Thoracic aorta (tissue), 2 donors: ENCODE measurements around the gene PKD2L1. TPM values are rescaled to one million over a fixed set of nuclear protein-coding genes. Genes with fewer than 3 reads are reported as not detected.

Experiments used
- ATAC-seq: fragments of 150-250 bp; one replicate; pipeline ENCODE4 v1.8.0; 2017; ENCODE audit warnings: low read depth; ENCODE audit not compliant: insufficient number of reproducible peaks, low FRiP score
- DNase-seq: peaks from one replicate; pipeline ENCODE4 v3.0.0-alpha.2; 2020; ENCODE audit warnings: low spot score
- H3K27ac ChIP-seq, 2 donors: fragments of 200-600 bp; sonication (generic); 1 replicate in 1 of 2; 2 replicates in 1 of 2; pipeline ENCODE4 v1.5.1; 2016; ENCODE audit warnings: mild to moderate bottlenecking in 2 of 2, moderate library complexity in 2 of 2
- H3K27me3 ChIP-seq: fragments of 200-600 bp; sonication (generic); replicated peaks from 2 replicates; pipeline ENCODE4 v1.6.0; 2016; ENCODE audit warnings: mild to moderate bottlenecking; ENCODE audit not compliant: insufficient read depth
- H3K36me3 ChIP-seq: fragments of 200-600 bp; sonication (generic); one replicate; pipeline ENCODE4 v1.5.1; 2016
- H3K4me1 ChIP-seq, 2 donors: fragments of 200-600 bp; sonication (generic); 1 replicate in 1 of 2; 2 replicates in 1 of 2; pipeline versions ENCODE4 v1.5.1 to v1.6.0; 2016; ENCODE audit warnings: low read depth in 2 of 2, mild to moderate bottlenecking in 1 of 2; ENCODE audit not compliant: control insufficient read depth in 1 of 2
- H3K4me3 ChIP-seq: fragments of 200-600 bp; sonication (generic); 2 replicates; pipeline ENCODE4 v1.5.1; 2016; ENCODE audit warnings: mild to moderate bottlenecking
- H3K9me3 ChIP-seq: fragments of 200-600 bp; sonication (generic); 2 replicates; pipeline ENCODE4 v1.5.1; 2016
- total RNA-seq, 2 donors: library from RNA; depleted of rRNA; stranded (reverse); fragments of >200 nt; gene quantifications; one replicate each; pipeline versions ENCODE4 v1.1.0 to v1.2.3, GENCODE V29; 2016
- TF ChIP-seq, protein P1 (sequence below): fragments of 200-600 bp; sonication (generic); IDR thresholded peaks from one replicate; pipeline ENCODE4 v1.5.1; 2019; ENCODE audit warnings: antibody characterized with exemption

Gene PKD2L1
- total RNA-seq, 2 donors from 2014 or later, result 0.56 TPM; not detected in 1

DNA sequence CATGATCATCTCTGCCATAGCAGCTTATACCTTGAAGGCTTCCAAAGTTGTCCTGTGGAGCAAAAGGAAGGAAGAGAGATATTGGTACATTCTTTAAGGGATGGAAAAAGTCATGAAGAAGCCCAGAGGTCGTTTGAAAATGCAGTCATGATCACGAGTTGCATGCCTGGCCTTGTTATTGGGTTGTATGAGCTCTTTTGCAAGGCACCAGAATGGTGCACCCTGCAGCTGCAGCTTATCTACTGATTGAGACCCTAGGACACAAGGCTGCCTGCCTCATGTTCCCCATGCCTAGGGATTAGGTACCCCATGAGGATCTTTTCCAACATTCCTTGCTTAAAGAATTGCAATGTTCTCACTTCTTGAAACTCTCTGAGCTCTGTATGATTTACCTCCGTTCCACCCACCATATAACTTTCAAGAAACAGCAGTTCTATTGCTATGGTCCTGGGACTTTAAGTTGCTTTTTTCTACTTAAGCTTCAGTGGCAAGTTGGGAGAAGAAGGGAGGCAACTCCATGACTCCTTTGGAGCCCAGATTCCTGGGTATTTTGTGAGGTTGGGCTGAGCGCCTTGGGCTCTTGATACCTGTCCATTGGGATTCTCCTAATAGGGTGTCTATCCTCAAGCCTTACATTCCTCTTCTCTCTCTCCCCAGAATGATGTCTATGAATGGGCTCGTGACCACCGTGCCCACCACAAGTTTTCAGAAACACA lies 23.9 kb upstream of the PKD2L1 start:
- Histone ChIP-seq H3K27me3 (no peaks in the 10 kb centered on the region), H3K4me3 (no peak overlapping the region), H3K4me1 (peaks cover 0 to 2% of the 10 kb centered on the region in 2 donors), H3K36me3 (peaks cover 5% of the 10 kb centered on the region), H3K27ac (no peak overlapping the region), H3K9me3 (no peaks in the 10 kb centered on the region)
- DNase-seq (no peak), ATAC-seq (no peak)
- TF ChIP-seq, protein P1, sequence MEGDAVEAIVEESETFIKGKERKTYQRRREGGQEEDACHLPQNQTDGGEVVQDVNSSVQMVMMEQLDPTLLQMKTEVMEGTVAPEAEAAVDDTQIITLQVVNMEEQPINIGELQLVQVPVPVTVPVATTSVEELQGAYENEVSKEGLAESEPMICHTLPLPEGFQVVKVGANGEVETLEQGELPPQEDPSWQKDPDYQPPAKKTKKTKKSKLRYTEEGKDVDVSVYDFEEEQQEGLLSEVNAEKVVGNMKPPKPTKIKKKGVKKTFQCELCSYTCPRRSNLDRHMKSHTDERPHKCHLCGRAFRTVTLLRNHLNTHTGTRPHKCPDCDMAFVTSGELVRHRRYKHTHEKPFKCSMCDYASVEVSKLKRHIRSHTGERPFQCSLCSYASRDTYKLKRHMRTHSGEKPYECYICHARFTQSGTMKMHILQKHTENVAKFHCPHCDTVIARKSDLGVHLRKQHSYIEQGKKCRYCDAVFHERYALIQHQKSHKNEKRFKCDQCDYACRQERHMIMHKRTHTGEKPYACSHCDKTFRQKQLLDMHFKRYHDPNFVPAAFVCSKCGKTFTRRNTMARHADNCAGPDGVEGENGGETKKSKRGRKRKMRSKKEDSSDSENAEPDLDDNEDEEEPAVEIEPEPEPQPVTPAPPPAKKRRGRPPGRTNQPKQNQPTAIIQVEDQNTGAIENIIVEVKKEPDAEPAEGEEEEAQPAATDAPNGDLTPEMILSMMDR, result no peak

DNA sequence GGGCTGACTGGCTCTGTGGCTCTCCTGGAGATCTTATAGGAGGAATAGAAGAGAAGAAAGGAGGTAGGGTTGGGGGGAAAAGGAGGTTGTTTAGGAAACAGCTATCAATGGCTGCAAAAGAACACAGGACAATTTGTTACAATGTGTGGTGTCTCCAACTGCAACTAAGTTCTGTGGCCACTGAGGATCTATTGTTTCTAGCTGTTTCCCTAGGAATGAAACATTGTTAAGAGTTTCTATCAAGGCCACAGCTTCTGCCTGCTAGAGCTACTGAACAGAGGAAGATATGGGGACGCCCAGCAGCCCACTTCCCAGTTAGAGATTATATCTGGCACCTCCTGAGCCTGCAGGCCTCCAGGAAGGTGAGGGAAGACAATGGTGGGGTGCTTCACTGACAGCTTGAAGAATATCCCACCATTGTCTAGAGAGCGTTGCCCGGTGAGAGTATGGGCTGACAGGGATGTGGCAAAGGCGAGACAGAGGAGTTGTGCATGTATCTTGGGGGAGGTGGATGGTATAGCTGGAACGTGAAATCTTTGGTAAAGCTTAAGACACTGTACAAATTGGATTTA lies 21.0 kb upstream of the PKD2L1 start:
- Histone ChIP-seq H3K27me3 (no peaks in the 10 kb centered on the region), H3K36me3 (no peaks in the 10 kb centered on the region), H3K9me3 (no peaks in the 10 kb centered on the region), H3K27ac (no peak overlapping the region), H3K4me1 (peaks cover 0 to 17% of the 10 kb centered on the region in 2 donors), H3K4me3 (no peak overlapping the region)
- no peak for DNase-seq
- ATAC-seq, result no peak
- TF ChIP-seq, protein P1, result no peak

DNA sequence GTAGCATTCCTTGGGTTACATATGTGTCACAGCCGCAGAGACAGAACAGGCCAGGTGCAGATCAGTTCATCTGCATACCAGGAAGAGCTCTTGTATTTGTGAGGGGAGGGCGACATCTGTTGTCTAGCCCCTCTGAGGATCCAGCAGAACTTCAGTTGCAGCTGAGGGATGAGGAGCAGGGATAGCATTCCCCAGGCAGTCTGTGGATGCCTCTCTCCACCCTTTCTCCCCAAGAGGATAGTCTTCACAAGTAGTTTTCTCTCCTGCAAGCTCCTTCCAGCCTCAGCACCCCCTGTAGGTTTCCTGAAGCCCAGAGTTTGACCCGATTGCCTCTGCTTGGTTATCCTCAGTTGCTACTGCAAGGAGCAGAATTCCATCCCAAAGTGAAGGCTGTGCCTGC lies 19.6 kb upstream of the PKD2L1 start:
- TF ChIP-seq, protein P1, result no peak
- no peaks in the 10 kb centered on the region for H3K27me3 ChIP-seq
- DNase-seq (no peak), ATAC-seq (no peak)
- H3K27ac ChIP-seq, result no peak overlapping the region
- peaks cover 0 to 21% of the 10 kb centered on the region in 2 donors for H3K4me1 ChIP-seq
- H3K4me3 ChIP-seq, result no peak overlapping the region
- H3K9me3 ChIP-seq, result no peaks in the 10 kb centered on the region
- H3K36me3 ChIP-seq, result no peaks in the 10 kb centered on the region

DNA sequence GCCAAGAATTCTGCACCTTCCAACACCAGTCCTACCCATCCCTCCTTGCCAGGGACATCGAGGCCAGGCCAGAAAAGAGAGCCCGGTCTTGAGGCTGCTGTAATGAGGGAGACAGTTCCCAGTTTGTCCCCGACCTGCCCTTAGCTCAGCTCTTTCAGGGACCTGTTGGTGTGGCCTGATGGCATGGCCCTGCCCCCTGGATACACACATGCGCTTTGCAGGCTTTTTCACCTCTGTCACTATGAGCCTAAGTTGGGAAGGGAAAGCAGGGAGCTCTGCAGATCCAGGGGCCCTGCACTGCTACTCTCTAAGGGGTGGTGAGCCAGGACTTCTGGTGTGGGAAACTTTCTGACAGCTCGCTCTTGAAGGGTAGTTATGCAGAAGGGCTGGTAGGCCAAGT lies 19.1 kb upstream of the PKD2L1 start:
- DNase-seq (no peak), ATAC-seq (no peak)
- Histone ChIP-seq H3K4me3 (no peak overlapping the region), H3K27ac (no peak overlapping the region), H3K36me3 (no peaks in the 10 kb centered on the region), H3K4me1 (peaks cover 0 to 21% of the 10 kb centered on the region in 2 donors), H3K9me3 (no peaks in the 10 kb centered on the region), H3K27me3 (no peaks in the 10 kb centered on the region)
- TF ChIP-seq, protein P1, result no peak

DNA sequence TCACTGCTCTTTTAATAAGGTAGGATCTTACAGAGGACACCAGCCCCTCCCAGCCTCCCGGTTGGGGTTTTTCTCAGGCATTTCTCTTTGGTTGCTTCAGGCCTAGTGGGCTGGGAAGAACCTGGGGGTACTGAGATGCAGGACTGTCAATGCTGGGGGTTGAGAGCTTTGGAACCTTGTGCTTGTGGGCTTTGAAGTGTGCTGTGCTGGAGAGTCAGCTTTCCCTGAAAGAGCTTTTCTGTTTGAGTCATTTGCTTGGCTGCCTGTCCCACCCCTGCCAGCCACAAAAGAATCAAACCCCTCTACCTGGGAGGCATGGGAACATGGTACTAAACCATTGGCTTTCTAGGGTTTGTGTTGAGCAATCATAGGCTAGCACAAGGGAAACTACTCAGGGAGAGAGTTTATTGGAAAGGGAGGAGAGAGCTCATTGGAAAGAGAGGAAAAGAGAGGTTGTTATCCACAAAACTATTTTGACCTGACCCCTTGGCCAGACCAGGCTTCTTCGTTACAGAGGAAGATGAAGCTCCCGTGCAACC lies 18.4 kb upstream of the PKD2L1 start:
- H3K4me3 ChIP-seq, result peak overlapping the region; percentile 90
- H3K4me1 ChIP-seq, result peaks cover 0 to 21% of the 10 kb centered on the region in 2 donors
- H3K36me3 ChIP-seq, result no peaks in the 10 kb centered on the region
- TF ChIP-seq, protein P1, result no peak
- H3K27me3 ChIP-seq, result no peaks in the 10 kb centered on the region
- no peak overlapping the region for H3K27ac ChIP-seq
- no peak for ATAC-seq
- no peaks in the 10 kb centered on the region for H3K9me3 ChIP-seq
- DNase-seq, result no peak
